Measurements from ENCODE around the gene AHRR. TPM values are rescaled to one million over a fixed set of nuclear protein-coding genes. Genes with fewer than 3 reads are reported as not detected.

Gene AHRR
- total RNA-seq, 2 donors from 2014 or later = 38.3 to 43.8 TPM

DNA sequence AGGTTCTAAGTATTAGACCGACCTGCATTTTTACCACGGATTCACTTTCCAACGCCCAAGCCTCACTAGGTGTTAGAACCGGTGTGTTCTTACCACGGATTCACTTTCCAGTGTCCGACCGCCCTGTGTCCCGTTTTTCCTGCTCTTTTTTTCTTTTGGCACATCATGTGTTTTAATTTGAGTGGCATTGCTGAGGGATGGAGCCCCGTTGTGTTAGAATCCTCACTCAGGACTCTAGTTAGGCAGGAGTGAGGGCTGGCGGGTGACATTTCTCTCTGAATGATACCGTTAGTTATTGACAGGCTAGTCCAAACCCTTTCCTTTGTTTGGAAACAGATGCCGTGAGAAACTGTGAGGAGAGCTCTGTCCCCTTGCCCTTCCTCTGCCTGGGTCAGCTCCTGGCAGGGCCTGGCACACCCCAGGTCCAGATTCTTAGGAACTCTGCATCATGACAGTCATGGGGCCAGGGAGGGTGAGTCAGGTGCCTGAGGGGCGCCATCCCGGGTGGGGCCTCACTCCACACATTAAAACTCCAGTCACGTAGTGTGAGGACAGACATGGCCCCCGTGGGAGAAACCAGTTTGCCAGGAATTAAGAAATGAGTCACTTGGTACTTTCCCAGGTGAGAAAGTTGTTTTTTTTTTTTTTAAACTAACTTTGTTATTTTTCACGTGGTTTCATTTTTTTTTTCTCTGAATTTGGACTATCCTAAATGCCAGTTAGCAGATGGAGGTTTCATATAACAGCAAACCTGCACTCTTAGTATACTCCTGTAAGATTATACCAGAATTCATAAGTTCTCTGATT is 137.2 kb downstream of the AHRR start:
- DNase-seq (ENCODE audit: low spot score in 2 of 2) = peak; percentile 55 to 79
- no peaks in the 10 kb centered on the region for H3K9me3 Mint-ChIP-seq
- H3K36me3 Mint-ChIP-seq = peaks cover 37 to 69% of the 10 kb centered on the region in 2 donors
- H3K27ac Mint-ChIP-seq = peak overlapping the region; percentile 92 to 98
- ATAC-seq = peak; percentile 94 to 98

DNA sequence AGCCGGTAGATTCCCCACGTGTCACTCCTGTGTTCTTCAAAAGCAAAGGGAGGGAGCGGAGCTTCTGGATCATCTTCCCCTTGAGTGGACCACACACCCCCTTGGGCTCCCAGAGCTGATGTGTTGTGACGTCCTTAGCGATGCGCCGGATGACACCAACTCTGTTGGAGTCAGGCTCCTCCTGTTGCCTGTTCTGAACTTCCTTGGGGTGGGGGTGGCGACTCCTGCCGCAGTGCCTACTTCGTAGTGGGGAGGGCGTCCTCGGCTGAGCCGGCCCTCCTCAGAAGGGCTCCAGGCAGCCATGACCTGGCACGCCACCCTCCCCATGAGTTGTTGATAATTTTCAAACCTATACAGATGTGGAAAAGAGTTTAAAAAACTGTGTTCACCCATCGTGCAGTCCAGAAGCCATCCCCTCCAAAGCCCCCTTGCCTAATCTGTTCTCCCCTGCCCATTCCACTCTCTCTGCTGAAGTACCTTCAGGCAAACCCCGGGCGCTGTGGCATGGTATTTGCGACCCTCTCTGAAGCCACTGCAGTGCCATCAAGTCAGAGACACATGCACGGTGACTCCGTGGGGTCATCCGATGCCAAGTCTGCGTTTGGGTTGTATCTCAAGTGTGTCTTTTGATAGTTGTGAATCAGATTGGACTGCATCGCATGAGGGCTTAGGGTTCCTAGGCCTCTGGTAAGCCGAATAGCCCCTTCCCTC is 138.2 kb downstream of the AHRR start:
- peak in 1 of 2 donors; percentile 41 for DNase-seq (ENCODE audit: low spot score in 2 of 2)

DNA sequence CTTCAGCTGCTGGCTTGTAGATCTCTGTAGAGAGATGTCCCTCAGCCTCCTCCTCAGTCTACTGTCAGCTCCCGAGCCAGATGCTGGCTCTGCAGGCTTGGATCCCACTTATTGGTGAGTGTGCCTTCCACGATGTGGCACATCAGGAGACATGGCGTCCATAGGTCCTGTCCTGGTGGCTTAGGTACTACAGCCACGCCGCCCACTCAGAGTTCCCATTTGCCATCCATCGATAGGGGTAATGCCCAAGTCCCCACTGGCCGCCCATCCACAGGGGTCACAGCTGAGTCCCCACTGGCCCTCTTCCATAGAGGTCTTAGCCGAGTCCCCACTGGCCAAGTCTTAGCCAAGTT is 138.7 kb downstream of the AHRR start:
- peaks cover 37 to 63% of the 10 kb centered on the region in 2 donors for H3K36me3 Mint-ChIP-seq
- peak overlapping the region; percentile 92 to 98 for H3K27ac Mint-ChIP-seq

More for the DNA sequence above, 138.2 kb downstream of the AHRR start:
- Mint-ChIP-seq H3K27ac (peak overlapping the region; percentile 92 to 98), H3K36me3 (peaks cover 37 to 68% of the 10 kb centered on the region in 2 donors), H3K9me3 (no peaks in the 10 kb centered on the region)
- no peak for ATAC-seq

DNA sequence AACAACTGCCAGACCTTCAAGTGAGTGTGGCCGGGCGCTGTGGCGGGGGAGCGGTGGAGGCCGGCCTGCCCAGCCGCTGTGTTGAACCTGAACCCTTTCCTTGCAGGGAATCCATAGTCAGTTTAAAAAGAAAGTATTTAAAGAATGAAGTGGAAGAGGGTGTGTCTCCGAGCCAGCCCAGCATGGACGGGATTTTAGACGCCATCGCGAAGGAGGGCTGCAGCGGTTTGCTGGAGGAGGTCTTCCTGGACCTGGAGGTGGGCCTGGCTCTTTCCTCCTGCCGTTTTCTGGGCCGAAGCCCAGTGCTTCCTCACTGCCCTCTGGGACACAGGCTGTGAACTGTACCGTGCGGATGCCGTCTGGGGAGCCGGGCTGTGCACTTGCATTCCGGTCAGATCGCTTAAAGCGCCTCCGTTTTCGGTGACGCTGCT is 140.6 kb downstream of the AHRR start:
- Mint-ChIP-seq H3K9me3 (no peaks in the 10 kb centered on the region), H3K36me3 (peaks cover 37 to 62% of the 10 kb centered on the region in 2 donors), H3K27ac (peak overlapping the region; percentile 59 to 60)
- DNase-seq (ENCODE audit: low spot score in 2 of 2) = no peak
- no peak for ATAC-seq

More for the DNA sequence above, 138.7 kb downstream of the AHRR start:
- no peaks in the 10 kb centered on the region for H3K9me3 Mint-ChIP-seq
- DNase-seq (ENCODE audit: low spot score in 2 of 2) (peak in 1 of 2 donors; percentile 47), ATAC-seq (no peak)

DNA sequence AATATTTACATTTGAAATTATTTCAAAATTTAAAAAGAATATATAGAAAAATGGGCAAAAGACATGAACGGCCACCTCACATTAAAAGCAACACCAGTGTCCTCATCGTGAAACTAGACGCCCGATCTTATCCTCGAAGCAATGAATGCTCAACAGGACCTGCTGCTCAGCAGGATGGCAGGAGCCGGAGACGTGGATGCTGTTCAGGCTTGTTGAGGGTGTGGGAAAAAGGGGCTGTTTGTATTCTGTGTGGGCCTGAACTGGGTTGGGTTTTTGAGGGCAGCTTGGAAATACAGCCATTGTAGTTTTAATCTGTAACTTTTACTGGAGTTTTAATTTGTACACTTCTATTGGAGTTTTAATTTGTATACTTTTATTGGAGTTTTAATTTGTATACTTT is 141.8 kb downstream of the AHRR start:
- Mint-ChIP-seq H3K27ac (no peak overlapping the region), H3K36me3 (peaks cover 33 to 58% of the 10 kb centered on the region in 2 donors), H3K9me3 (no peaks in the 10 kb centered on the region)
- ATAC-seq (no peak), DNase-seq (ENCODE audit: low spot score in 2 of 2) (no peak)

DNA sequence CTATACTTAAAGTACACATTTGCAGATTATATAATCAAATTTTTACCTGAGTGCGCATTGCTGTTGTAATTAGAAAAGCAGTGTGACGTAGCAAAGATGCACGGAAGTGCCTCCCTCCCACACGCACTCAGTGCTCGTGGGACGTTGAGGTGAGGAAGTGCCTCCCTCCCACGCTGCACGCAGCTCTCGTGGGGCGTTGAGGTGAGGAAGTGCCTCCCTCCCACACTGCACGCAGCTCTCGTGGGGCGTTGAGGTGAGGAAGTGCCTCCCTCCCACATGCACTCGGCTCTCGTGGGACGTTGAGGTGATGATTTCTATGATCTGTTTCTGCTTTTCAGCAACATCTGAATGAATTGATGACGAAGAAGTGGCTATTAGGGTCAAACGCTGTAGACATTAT is 142.4 kb downstream of the AHRR start:
- H3K36me3 Mint-ChIP-seq = peaks cover 27 to 51% of the 10 kb centered on the region in 2 donors
- peak in 1 of 2 donors; percentile 65 for DNase-seq (ENCODE audit: low spot score in 2 of 2)
- peak overlapping the region; percentile 67 to 81 for H3K27ac Mint-ChIP-seq
- ATAC-seq = peak; percentile 61 to 62
- H3K9me3 Mint-ChIP-seq = no peaks in the 10 kb centered on the region

DNA sequence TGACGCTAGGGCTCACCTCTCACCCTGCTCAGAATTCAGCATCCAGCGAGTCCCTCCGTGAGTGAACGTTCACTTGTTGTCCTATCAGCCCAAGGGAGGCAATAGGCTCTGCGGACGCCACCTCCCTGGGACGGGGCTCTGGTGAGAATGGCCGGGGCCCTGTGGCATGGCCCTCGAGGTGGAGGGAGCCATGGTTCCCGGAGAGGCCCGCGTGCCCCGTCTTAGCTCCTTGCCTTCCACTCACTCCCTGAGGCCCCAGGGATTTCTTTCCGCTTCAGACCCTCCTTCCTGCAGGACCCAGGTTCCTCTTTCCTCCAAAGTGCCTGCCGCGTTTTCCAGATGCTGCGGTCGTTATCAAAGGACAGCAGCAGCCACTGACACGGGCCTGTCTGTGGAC is 142.9 kb downstream of the AHRR start:
- peaks cover 24 to 46% of the 10 kb centered on the region in 2 donors for H3K36me3 Mint-ChIP-seq
- no peaks in the 10 kb centered on the region for H3K9me3 Mint-ChIP-seq
- ATAC-seq (peak in 1 of 2 donors; percentile 2), DNase-seq (ENCODE audit: low spot score in 2 of 2) (peak in 1 of 2 donors; percentile 49)
- peak overlapping the region in 1 of 2 donors; percentile 67 for H3K27ac Mint-ChIP-seq

DNA sequence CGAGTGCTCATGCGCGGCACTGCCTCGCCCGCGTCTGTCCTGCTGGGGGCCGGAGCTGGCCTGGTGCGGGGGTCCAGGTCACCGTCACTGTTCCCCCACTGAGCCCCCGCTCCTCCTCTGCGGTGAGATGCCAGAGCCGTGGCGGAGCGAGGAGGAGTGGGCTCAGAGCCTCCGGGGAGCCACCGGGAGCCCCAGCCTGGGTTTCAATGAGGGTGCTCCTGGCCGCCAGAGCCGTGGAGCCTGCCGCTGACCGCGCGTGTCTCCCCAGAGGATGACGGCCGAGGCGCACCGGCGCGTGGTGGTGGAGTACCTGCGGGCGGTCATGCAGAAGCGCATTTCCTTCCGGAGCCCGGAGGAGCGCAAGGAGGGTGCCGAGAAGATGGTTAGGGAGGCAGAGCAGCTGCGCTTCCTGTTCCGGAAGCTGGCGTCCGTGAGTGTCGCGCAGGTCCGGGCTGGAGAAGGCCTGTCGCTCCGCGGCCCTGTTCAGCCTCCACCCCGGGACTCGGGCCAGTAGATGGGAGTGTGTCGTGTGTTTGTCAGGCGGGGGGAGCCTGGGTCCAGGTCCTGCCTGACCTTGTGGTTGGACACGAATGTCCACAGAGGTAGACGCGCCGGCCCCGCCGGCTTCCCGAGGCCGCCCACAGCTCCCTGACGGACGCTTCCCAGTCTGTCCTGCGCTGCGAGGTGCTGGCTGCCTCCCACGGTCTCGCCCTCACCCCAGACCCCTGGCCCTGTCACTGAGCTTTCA is 143.5 kb downstream of the AHRR start:
- Mint-ChIP-seq H3K36me3 (peaks cover 20 to 42% of the 10 kb centered on the region in 2 donors), H3K9me3 (no peaks in the 10 kb centered on the region), H3K27ac (no peak overlapping the region)
- ATAC-seq (no peak), DNase-seq (ENCODE audit: low spot score in 2 of 2) (peak in 1 of 2 donors; percentile 50)

DNA sequence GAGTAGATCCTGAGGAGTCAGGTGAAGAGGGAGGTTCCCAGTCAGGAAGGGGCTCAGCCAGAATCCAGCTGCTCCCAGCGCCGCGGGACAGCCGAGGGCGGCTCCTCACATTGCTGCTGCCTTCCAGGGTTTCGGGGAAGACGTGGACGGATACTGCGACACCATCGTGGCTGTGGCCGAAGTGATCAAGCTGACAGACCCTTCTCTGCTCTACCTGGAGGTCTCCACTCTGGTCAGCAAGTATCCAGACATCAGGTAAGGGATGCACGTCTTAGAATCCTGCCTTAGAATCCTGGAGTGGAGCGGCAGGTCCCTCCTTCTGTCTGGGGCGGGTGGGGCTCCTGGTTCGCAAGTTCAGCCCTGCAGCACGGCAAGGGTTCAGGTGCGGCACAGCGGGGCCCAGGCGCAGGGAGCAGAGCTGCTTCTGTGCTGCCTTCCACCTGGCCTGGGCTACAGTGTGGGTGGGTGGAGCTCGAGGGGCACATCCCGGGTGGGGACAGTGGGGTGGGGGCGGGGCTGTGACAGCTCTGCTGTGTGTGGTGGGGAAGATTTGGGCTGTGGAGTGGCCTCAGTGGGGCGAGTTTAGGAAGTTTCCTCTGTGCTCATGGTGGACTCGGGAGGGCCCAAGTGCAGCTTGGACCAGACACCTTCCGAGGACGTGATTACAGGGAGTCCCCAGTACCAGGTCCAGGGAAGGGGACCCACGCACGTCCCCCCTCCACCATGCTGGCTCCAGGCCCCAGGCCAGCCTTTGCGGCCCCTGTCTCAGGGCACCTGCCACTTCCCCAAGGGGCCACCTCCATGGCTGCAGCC is 144.3 kb downstream of the AHRR start:
- ATAC-seq = no peak
- H3K36me3 Mint-ChIP-seq = peaks cover 19 to 38% of the 10 kb centered on the region in 2 donors
- peak in 1 of 2 donors; percentile 47 for DNase-seq (ENCODE audit: low spot score in 2 of 2)
- H3K9me3 Mint-ChIP-seq = no peaks in the 10 kb centered on the region
- H3K27ac Mint-ChIP-seq = peak overlapping the region in 1 of 2 donors; percentile 60

DNA sequence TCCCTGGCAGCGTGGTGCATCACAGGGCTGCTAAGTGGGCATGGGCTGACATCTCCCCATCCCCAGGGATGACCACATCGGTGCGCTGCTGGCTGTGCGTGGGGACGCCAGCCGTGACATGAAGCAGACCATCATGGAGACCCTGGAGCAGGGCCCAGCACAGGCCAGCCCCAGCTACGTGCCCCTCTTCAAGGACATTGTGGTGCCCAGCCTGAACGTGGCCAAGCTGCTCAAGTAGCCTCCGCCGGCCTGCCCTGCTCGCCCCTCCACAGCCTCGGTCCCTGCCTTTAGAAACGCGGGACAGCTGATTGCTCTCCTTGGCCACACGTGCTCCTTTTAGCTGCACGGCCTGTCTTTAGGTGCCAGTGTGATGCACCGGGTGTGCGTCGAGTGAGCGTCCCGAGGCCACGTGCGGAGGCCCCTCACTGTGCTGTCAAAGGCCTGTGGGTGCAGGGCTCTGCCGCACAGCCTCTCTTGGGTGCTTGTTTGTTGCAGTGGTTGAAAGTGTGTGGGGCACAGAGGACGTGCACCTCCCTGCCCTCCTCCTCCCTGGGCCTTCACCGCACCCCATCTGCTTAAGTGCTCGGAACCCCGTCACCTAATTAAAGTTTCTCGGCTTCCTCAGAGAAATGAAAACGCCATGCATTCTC is 145.3 kb downstream of the AHRR start:
- H3K27ac Mint-ChIP-seq = no peak overlapping the region
- DNase-seq (ENCODE audit: low spot score in 2 of 2) (peak in 1 of 2 donors; percentile 53), ATAC-seq (no peak)
- no peaks in the 10 kb centered on the region for H3K9me3 Mint-ChIP-seq
- peaks cover 27 to 37% of the 10 kb centered on the region in 2 donors for H3K36me3 Mint-ChIP-seq

DNA sequence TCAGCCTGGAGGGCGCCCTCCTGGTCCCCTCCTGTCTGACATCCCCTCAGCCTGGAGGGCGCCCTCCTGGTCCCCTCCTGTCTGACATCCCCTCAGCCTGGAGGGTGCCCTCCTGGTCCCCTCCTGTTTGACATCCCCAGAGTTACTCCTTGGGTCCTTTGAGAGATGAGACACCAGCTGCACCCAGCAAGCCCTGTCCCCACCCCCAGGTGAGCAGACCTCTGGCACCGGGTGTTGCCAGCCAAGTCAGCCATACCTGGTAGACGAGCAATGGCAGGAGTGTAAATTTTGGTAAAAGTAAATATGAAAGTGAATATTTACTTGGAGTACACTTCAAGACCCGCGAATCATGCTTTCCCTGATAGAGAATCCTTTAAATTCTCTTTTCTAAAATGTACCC is 146.9 kb downstream of the AHRR start:
- ATAC-seq (no peak), DNase-seq (ENCODE audit: low spot score in 2 of 2) (peak in 1 of 2 donors; percentile 21)
- peak overlapping the region in 1 of 2 donors; percentile 10 for H3K27ac Mint-ChIP-seq
- H3K36me3 Mint-ChIP-seq = peaks cover 24% of the 10 kb centered on the region in 2 donors
- no peaks in the 10 kb centered on the region for H3K9me3 Mint-ChIP-seq

DNA sequence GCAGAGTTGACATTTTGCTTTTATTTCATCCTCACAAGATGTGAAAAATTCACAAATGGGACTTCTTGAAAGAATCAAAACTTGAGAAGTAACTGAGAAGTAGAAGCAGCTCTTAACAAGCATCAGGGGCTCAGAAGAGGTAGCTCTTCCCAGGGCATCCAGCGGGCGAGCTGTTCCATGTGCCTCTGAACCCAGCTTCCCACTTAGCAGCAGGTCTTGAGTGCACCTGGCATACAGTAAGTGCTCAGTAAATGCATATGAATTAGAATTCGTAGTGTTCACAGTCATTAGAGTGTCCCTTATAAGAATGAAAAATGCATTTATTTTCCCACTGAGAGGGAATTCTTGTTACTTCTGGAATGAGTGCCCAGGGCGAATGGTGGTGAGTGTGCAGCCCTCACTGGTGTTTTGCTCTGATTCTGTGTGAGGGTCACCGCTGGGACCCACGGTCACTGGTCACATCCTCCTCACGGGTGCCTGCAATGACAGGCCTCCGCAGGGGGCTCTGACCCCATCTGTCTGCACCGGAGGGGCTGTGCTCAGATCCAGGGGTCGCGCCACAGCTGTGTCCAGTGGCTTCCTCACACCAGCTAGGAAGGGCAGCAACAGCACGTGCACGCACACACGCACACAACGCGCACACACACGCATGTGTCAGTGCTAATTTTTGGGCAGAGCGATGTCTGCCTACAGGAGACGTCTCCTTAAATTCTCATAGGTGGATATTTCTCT is 148.4 kb downstream of the AHRR start:
- Mint-ChIP-seq H3K36me3 (peaks cover 15 to 18% of the 10 kb centered on the region in 2 donors), H3K9me3 (no peaks in the 10 kb centered on the region), H3K27ac (no peak overlapping the region)
- ATAC-seq (no peak), DNase-seq (ENCODE audit: low spot score in 2 of 2) (peak in 1 of 2 donors; percentile 44)

DNA sequence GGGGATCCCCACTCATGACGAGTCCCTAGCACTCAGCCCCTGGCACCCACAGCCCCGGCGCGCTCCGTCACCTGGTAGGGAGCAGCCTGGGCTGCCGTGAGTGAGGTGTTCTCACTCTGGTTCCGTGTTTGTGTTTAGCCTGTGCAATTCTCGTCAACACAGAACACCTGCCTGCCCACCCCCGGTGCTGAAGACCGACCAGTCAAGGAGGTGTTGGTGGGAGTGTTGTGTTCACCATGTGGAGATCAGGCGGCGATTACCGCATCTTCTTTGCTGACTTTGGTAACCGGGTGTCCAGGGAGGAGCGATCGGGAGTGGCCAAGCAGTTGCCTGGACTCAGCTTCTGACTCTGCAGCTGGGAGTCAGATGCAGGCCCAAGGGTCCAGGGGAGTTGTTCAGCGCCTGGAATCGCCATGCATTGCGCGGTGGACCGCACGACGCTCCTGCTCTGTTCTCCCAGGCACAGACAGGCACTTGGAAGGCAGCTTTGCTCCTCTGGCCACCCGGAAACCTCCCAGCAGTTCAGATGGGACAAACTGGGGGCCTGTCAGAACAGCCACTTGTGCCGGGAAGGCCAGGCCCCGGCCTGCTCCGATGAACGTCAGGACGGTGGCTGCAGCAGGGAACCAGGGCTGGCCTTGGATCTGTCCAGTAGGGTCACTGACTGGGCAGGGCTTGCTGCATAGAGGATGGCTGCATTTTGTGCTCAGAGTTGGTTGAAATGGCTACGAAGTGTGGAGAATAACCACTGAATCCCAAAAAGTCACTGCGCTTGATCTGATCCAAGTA is 149.6 kb downstream of the AHRR start:
- H3K27ac Mint-ChIP-seq = peak overlapping the region; percentile 90 to 95
- DNase-seq (ENCODE audit: low spot score in 2 of 2) = peak in 1 of 2 donors; percentile 53
- H3K36me3 Mint-ChIP-seq = peaks cover 15 to 18% of the 10 kb centered on the region in 2 donors
- ATAC-seq = no peak
- H3K9me3 Mint-ChIP-seq = no peaks in the 10 kb centered on the region

DNA sequence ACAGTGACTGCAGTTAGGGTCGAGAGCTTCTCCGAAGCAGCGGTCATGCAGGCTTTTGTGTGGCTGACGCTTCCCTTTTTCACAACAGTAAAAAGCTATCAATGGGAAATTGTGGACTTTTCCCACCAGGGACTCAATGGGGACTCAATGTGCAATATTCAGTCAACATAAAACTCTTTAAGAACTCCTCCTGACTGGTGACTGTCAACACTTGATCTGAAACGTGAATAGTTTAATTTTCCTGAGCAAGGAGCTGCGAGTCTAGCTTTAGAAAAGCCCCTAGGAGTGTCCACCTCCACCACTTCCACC is 150.2 kb downstream of the AHRR start:
- ATAC-seq (no peak), DNase-seq (ENCODE audit: low spot score in 2 of 2) (no peak)
- Mint-ChIP-seq H3K9me3 (no peaks in the 10 kb centered on the region), H3K36me3 (peaks cover 15 to 18% of the 10 kb centered on the region in 2 donors), H3K27ac (peak overlapping the region; percentile 90 to 95)
